HepG2 (cell line): ENCODE data around the gene NPHP4. TPM values are rescaled to one million over a fixed set of nuclear protein-coding genes. Genes with fewer than 3 reads are reported as not detected.

Experiments
- ATAC-seq: fragments of 200-7000 bp; cut with Tn5 transposase; 3 replicates; pipeline ENCODE4 v1.9.1; 2020; ENCODE audit warnings: mild to moderate bottlenecking, moderate library complexity
- BruUV-seq: library from RNA; stranded (reverse); fragments of 400-500 nt; replicated peaks from 2 replicates; lab custom pipeline; 2021; lab: Mats Ljungman, UMichigan
- CTCF ChIA-PET: fragments of 300-600 bp; formaldehyde crosslinking; extraction: SDS; loops from one replicate; lab custom pipeline; 2021; ENCODE audit warnings: low total read pairs, inconsistent platforms, low intra/inter-chr PET ratio; lab: Yijun Ruan, JAX
- POLR2A ChIA-PET: fragments of 350-600 bp; sonication (Branson Sonifier 250); formaldehyde crosslinking; loops from one replicate; lab custom pipeline; 2020; ENCODE audit warnings: antibody characterized with exemption, inconsistent platforms; lab: Yijun Ruan, JAX
- DNase-seq: peaks from one replicate; pipeline ENCODE4 v3.0.0-alpha.2; 2015; ENCODE audit warnings: low spot score
- FAIRE-seq: peaks from 3 replicates; lab custom pipeline; 2011; peaks lifted over from hg19 to GRCh38; lab: Jason Lieb, UNC
- H2AFZ ChIP-seq: one replicate; pipeline ENCODE4 v1.6.1; 2011; ENCODE audit warnings: low read length, inconsistent platforms
- H3K27ac ChIP-seq: fragments of 300-600 bp; 3 replicates; pipeline ENCODE4 v1.8.0; 2011; ENCODE audit warnings: mixed run types, mild to moderate bottlenecking, mixed read lengths, low read length, inconsistent platforms; ENCODE audit not compliant: insufficient read depth; ENCODE audit errors: extremely low read length
- H3K27me3 ChIP-seq, 2 experiments: fragments of 200-600 bp in 1 of 2; 2 replicates in 1 of 2; 3 replicates in 1 of 2; pipeline versions ENCODE4 v1.6.0 to v1.8.0; 2011; ENCODE audit warnings: low read length in 2 of 2, mild to moderate bottlenecking in 2 of 2, moderate library complexity in 2 of 2, inconsistent platforms in 1 of 2; ENCODE audit not compliant: insufficient read depth in 2 of 2, control insufficient read depth in 1 of 2
- H3K36me3 ChIP-seq, 2 experiments: fragments of 200-600 bp in 1 of 2; replicated peaks in 1 of 2; 2 replicates in 1 of 2; 3 replicates in 1 of 2; pipeline versions ENCODE4 v1.5.1 to v1.8.0; 2011; ENCODE audit warnings: low read length in 2 of 2, inconsistent platforms in 1 of 2; ENCODE audit not compliant: insufficient read depth in 2 of 2, control insufficient read depth in 1 of 2
- H3K4me1 ChIP-seq: 2 replicates; pipeline ENCODE4 v1.5.1; 2012; ENCODE audit warnings: low read length, inconsistent platforms; ENCODE audit not compliant: insufficient read depth
- H3K4me2 ChIP-seq: 2 replicates; pipeline ENCODE4 v1.6.0; 2011; ENCODE audit warnings: low read depth, low read length, inconsistent platforms
- H3K4me3 ChIP-seq, 3 experiments: fragments of 200-600 bp in 1 of 3; sonication (generic), shearing (Covaris generic) in 1 of 3; replicated peaks in 1 of 3; 2 replicates each; pipeline ENCODE4 v1.5.1; 2011 to 2016; ENCODE audit warnings: low read length in 3 of 3, inconsistent platforms in 2 of 3, low read depth in 2 of 3, mild to moderate bottlenecking in 2 of 3, control low read depth in 1 of 3, mixed read lengths in 1 of 3; ENCODE audit not compliant: insufficient read depth in 1 of 3
- H3K79me2 ChIP-seq: one replicate; pipeline ENCODE4 v1.6.1; 2011; ENCODE audit warnings: low read length, inconsistent platforms; ENCODE audit not compliant: insufficient read depth
- H3K9ac ChIP-seq: 2 replicates; pipeline ENCODE4 v1.6.0; 2011; ENCODE audit warnings: mild to moderate bottlenecking, low read depth, low read length, inconsistent platforms; ENCODE audit not compliant: insufficient read depth
- H3K9me3 ChIP-seq: 2 replicates; pipeline ENCODE4 v1.5.1; 2012; ENCODE audit warnings: mild to moderate bottlenecking, low read length
- H4K20me1 ChIP-seq: 2 replicates; pipeline ENCODE4 v1.6.0; 2011; ENCODE audit warnings: inconsistent platforms, mild to moderate bottlenecking, low read length, moderate library complexity; ENCODE audit not compliant: insufficient read depth
- GZF1 ChIP-seq: sonication (generic); formaldehyde crosslinking; IDR thresholded peaks from 2 replicates; pipeline ENCODE4 v1.5.1; 2020; ENCODE audit warnings: mild to moderate bottlenecking, missing genetic modification reagents
- MIER2 ChIP-seq: IDR thresholded peaks from 2 replicates; pipeline ENCODE4 v1.6.1; 2016; ENCODE audit warnings: missing biosample characterization, missing genetic modification reagents
- NAIF1 ChIP-seq: sonication (generic); formaldehyde crosslinking; IDR thresholded peaks from 2 replicates; pipeline ENCODE4 v1.5.0; 2020; ENCODE audit warnings: mild to moderate bottlenecking, missing genetic modification reagents, borderline replicate concordance
- NFYC ChIP-seq: IDR thresholded peaks from 2 replicates; pipeline ENCODE4 v1.6.1; 2016; ENCODE audit warnings: missing genetic modification reagents, missing compliant biosample characterization
- NKX3-1 ChIP-seq: sonication (generic); formaldehyde crosslinking; IDR thresholded peaks from 2 replicates; pipeline ENCODE4 v1.5.0; 2020; ENCODE audit warnings: missing genetic modification reagents
- ZNF180 ChIP-seq: sonication (generic); formaldehyde crosslinking; IDR thresholded peaks from 2 replicates; pipeline ENCODE4 v1.4.0; 2020; ENCODE audit warnings: low read depth, missing genetic modification reagents, borderline replicate concordance
- ZSCAN9 ChIP-seq: IDR thresholded peaks from 2 replicates; pipeline ENCODE4 v1.6.1; 2016; ENCODE audit warnings: borderline replicate concordance
- WGBS: methylation state at CpG from one replicate; pipeline ENCODE4 v1.1.6; 2017; ENCODE audit warnings: low lambda C conversion rate; 5-methylcytosine and 5-hydroxymethylcytosine counted together
- in situ Hi-C: cut with HindIII; loops from 2 replicates; pipeline ENCODE4 v1.10.0; 2017; ENCODE audit warnings: low pct_unique_long_range_greater_than_20kb; ENCODE audit not compliant: extremely low pct_ligation_motif_present
- intact Hi-C: fragments of 100-400 bp; cut with micrococcal nuclease; formaldehyde crosslinking; loops from one replicate; pipeline ENCODE4 v1.10.0; 2022; ENCODE audit not compliant: unreplicated experiment
- polyA plus RNA-seq, 8 experiments: library from polyadenylated mRNA; depleted of rRNA in 3 of 8; stranded (reverse) in 7 of 8; unstranded in 1 of 8; fragments of >200 nt; fragmentation: Illumina TruSeq in 4 of 8; extraction: Trizol in 4 of 8; gene quantifications; 2 replicates each; pipeline versions ENCODE4 v1.2.1 to v1.2.3, GENCODE V29; 2011 to 2016; ENCODE audit warnings: low read depth in 4 of 8, missing spikeins in 1 of 8, mixed read lengths in 1 of 8; ENCODE audit not compliant: insufficient read depth in 1 of 8
- total RNA-seq, 5 experiments: library from RNA; depleted of rRNA; stranded (reverse); fragments of >200 nt; fragmentation: Illumina TruSeq; extraction: Trizol; gene quantifications; 2 replicates each; pipeline ENCODE4 v1.2.3, GENCODE V29; 2016; ENCODE audit warnings: low read depth in 1 of 5
- TF ChIP-seq, protein P1 (sequence below): sonication (generic); formaldehyde crosslinking; IDR thresholded peaks from 2 replicates; pipeline ENCODE4 v1.5.0; 2020; ENCODE audit warnings: missing genetic modification reagents, mild to moderate bottlenecking, borderline replicate concordance
- TF ChIP-seq, protein P2 (sequence below): sonication (generic); formaldehyde crosslinking; IDR thresholded peaks from 2 replicates; pipeline ENCODE4 v1.4.0; 2020; ENCODE audit warnings: missing genetic modification reagents, borderline replicate concordance
- TF ChIP-seq, protein P3 (sequence below): sonication (generic); formaldehyde crosslinking; conservative IDR thresholded peaks from 2 replicates; pipeline ENCODE4 v1.4.0; 2020; ENCODE audit warnings: mild to moderate bottlenecking, missing genetic modification reagents, moderate library complexity
- TF ChIP-seq, protein P4 (sequence below): sonication (generic); formaldehyde crosslinking; IDR thresholded peaks from 2 replicates; pipeline ENCODE4 v1.4.0; 2020; ENCODE audit warnings: missing genetic modification reagents

NPHP4 gene
- total and polyA plus RNA-seq, 2 of the 13 experiments (the other 11 are each of a cell fraction or from before 2014, with no cell fraction given): 4.4 to 6.8 TPM

DNA sequence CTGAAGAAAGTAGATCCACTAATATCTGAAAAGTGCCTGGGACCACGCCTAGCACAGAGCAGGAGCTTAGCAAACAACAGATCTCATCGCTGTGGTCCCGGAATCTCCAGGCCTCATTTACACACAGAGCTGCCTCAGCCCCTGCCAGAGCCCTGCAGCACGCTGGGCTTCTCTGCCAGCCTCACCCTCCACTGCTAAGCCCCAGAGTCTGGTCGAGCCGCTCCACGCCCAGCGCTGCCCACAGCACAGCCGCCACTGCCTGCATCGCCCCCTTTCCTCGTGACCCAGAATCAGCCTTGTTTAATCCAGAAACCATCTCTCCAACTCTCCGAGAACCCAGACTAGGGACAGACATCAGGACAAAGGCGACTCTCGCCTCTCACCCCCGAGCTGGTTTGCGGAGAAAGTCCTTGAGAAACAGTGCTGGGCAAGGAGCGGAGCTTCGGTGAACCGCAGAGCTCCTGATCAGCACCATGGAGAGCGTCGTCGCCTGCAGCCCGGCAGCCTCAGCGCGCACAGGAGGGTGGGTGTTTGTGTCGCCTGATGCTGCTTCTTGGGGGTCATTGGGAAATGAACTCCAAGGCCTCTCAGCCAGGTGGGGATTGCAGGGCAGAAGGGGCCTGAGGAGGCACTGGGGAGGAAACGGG, 145.1 kb downstream of the NPHP4 start (continued):
- TF ChIP-seq MIER2 (CRISPR knock-in tag): peak; percentile 96
- TF ChIP-seq NKX3-1 (CRISPR knock-in tag): peak; percentile 86
- TF ChIP-seq, protein P1, sequence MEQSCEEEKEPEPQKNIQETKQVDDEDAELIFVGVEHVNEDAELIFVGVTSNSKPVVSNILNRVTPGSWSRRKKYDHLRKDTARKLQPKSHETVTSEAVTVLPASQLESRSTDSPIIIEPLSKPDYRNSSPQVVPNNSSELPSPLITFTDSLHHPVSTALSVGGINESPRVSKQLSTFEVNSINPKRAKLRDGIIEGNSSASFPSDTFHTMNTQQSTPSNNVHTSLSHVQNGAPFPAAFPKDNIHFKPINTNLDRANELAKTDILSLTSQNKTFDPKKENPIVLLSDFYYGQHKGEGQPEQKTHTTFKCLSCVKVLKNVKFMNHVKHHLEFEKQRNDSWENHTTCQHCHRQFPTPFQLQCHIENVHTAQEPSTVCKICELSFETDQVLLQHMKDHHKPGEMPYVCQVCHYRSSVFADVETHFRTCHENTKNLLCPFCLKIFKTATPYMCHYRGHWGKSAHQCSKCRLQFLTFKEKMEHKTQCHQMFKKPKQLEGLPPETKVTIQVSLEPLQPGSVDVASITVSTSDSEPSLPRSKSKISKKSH (CRISPR knock-in tag): 0 out of 2 replicates have a peak, but pooled peaks have one; percentile 20
- peak; percentile 63; the same call in 1 of the 2 replicates for TF ChIP-seq ZSCAN9 (CRISPR knock-in tag)
- TF ChIP-seq NFYC (CRISPR knock-in tag): no peak

DNA sequence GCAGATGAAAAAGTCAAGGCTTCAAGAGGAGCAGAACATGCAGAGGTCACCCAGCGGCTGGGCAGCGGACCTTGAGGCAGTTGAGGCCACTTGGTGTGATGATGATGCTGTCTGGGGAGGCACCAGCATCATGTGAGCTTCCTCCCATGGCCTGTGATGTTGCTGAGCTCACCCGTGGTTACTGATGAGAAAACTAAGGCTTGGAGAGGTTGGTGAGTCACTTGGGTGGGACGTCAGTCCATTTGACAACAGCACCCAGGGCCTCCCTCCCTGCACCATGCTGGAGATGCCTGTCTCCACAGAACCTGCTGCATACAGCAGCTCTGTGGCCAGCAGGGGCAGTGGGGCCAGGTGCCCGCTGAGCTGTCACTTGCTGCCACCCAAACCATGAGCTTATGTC, 146.8 kb downstream of the NPHP4 start:
- Histone ChIP-seq H3K27me3 (peaks cover 5 to 28% of the 10 kb centered on the region in 2 experiments; a peak in 4 of 5 replicates), H4K20me1 (no peaks in the 10 kb centered on the region; the same call in 1 of the 2 replicates), H3K4me1 (no peaks in the 10 kb centered on the region), H2AFZ (no peak overlapping the region), H3K9me3 (no peaks in the 10 kb centered on the region), H3K27ac (no peak overlapping the region), H3K4me2 (no peak overlapping the region), H3K36me3 (no peaks in the 10 kb centered on the region), H3K4me3 (no peak overlapping the region), H3K9ac (no peak overlapping the region), H3K79me2 (no peaks in the 10 kb centered on the region)
- intact Hi-C loops: no loop called here
- in situ Hi-C loops: no loop called here
- BruUV-seq: no TSS peak
- DNase-seq (no peak), FAIRE-seq (no peak), ATAC-seq (no peak)
- CTCF ChIA-PET: no interaction called here
- WGBS: 0% methylated on average over 2 of the region's 5 CpGs
- POLR2A ChIA-PET: no interaction called here
- no peak for TF ChIP-seq ZNF180 (CRISPR knock-in tag)
- TF ChIP-seq, protein P2, sequence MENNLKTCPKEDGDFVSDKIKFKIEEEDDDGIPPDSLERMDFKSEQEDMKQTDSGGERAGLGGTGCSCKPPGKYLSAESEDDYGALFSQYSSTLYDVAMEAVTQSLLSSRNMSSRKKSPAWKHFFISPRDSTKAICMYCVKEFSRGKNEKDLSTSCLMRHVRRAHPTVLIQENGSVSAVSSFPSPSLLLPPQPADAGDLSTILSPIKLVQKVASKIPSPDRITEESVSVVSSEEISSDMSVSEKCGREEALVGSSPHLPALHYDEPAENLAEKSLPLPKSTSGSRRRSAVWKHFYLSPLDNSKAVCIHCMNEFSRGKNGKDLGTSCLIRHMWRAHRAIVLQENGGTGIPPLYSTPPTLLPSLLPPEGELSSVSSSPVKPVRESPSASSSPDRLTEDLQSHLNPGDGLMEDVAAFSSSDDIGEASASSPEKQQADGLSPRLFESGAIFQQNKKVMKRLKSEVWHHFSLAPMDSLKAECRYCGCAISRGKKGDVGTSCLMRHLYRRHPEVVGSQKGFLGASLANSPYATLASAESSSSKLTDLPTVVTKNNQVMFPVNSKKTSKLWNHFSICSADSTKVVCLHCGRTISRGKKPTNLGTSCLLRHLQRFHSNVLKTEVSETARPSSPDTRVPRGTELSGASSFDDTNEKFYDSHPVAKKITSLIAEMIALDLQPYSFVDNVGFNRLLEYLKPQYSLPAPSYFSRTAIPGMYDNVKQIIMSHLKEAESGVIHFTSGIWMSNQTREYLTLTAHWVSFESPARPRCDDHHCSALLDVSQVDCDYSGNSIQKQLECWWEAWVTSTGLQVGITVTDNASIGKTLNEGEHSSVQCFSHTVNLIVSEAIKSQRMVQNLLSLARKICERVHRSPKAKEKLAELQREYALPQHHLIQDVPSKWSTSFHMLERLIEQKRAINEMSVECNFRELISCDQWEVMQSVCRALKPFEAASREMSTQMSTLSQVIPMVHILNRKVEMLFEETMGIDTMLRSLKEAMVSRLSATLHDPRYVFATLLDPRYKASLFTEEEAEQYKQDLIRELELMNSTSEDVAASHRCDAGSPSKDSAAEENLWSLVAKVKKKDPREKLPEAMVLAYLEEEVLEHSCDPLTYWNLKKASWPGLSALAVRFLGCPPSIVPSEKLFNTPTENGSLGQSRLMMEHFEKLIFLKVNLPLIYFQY (CRISPR knock-in tag): no peak
- TF ChIP-seq, protein P3, sequence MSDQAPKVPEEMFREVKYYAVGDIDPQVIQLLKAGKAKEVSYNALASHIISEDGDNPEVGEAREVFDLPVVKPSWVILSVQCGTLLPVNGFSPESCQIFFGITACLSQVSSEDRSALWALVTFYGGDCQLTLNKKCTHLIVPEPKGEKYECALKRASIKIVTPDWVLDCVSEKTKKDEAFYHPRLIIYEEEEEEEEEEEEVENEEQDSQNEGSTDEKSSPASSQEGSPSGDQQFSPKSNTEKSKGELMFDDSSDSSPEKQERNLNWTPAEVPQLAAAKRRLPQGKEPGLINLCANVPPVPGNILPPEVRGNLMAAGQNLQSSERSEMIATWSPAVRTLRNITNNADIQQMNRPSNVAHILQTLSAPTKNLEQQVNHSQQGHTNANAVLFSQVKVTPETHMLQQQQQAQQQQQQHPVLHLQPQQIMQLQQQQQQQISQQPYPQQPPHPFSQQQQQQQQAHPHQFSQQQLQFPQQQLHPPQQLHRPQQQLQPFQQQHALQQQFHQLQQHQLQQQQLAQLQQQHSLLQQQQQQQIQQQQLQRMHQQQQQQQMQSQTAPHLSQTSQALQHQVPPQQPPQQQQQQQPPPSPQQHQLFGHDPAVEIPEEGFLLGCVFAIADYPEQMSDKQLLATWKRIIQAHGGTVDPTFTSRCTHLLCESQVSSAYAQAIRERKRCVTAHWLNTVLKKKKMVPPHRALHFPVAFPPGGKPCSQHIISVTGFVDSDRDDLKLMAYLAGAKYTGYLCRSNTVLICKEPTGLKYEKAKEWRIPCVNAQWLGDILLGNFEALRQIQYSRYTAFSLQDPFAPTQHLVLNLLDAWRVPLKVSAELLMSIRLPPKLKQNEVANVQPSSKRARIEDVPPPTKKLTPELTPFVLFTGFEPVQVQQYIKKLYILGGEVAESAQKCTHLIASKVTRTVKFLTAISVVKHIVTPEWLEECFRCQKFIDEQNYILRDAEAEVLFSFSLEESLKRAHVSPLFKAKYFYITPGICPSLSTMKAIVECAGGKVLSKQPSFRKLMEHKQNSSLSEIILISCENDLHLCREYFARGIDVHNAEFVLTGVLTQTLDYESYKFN (CRISPR knock-in tag): no peak
- TF ChIP-seq NAIF1: no peak
- TF ChIP-seq GZF1 (CRISPR knock-in tag): no peak
- TF ChIP-seq, protein P4, sequence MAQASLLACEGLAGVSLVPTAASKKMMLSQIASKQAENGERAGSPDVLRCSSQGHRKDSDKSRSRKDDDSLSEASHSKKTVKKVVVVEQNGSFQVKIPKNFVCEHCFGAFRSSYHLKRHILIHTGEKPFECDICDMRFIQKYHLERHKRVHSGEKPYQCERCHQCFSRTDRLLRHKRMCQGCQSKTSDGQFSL (CRISPR knock-in tag): no peak
